SU-DHL-6 (cell line): ENCODE results near the gene PRKAR1B.

Source experiments
- H2AFZ ChIP-seq: fragments of 200-600 bp; sonication (generic); 2 replicates; pipeline ENCODE4 v1.6.1; 2014; ENCODE audit warnings: low read depth, mild to moderate bottlenecking, moderate library complexity, mixed read lengths, antibody characterized with exemption, low read length; ENCODE audit not compliant: severe bottlenecking
- H3F3A ChIP-seq: fragments of 200-600 bp; shearing (Covaris generic); 2 replicates; pipeline ENCODE4 v1.6.0; 2016; ENCODE audit warnings: antibody characterized with exemption, mild to moderate bottlenecking; ENCODE audit not compliant: insufficient read depth
- H3K27ac ChIP-seq: fragments of 200-600 bp; sonication (generic); 2 replicates; pipeline ENCODE4 v1.5.1; 2016; ENCODE audit warnings: low read depth, mild to moderate bottlenecking, low read length, moderate library complexity, mixed read lengths
- H3K27me3 ChIP-seq: fragments of 200-600 bp; sonication (generic), shearing (Covaris generic); 2 replicates; pipeline ENCODE4 v1.6.0; 2014; ENCODE audit warnings: mild to moderate bottlenecking, low read length
- H3K36me3 ChIP-seq: fragments of 200-600 bp; sonication (generic); 2 replicates; pipeline ENCODE4 v1.6.1; 2014; ENCODE audit warnings: mild to moderate bottlenecking, low read length, mixed read lengths
- H3K4me2 ChIP-seq: fragments of 300-600, 200-600 bp; shearing (Covaris generic), sonication (generic); 2 replicates; pipeline ENCODE4 v1.6.0; 2014; ENCODE audit warnings: low read length, low read depth, mild to moderate bottlenecking; ENCODE audit not compliant: poor library complexity, severe bottlenecking
- H3K4me3 ChIP-seq: fragments of 200-600 bp; sonication (generic); 2 replicates; pipeline ENCODE4 v1.5.1; 2014; ENCODE audit warnings: antibody characterized with exemption, low read length, mild to moderate bottlenecking, mixed read lengths; ENCODE audit not compliant: insufficient read depth, poor library complexity, severe bottlenecking
- H3K79me2 ChIP-seq: fragments of 200-600 bp; sonication (generic); 2 replicates; pipeline ENCODE4 v1.6.1; 2014; ENCODE audit warnings: mild to moderate bottlenecking, low read length, moderate library complexity; ENCODE audit not compliant: insufficient read depth
- H3K9ac ChIP-seq: fragments of 200-600 bp; sonication (generic); 2 replicates; pipeline ENCODE4 v1.7.0; 2014; ENCODE audit warnings: mild to moderate bottlenecking, low read length
- H3K9me2 ChIP-seq: fragments of 200-600 bp; sonication (generic); replicated peaks from 2 replicates; pipeline ENCODE4 v1.6.1; 2014; ENCODE audit warnings: low read length; ENCODE audit not compliant: insufficient read depth
- H3K9me3 ChIP-seq: fragments of 200-600 bp; sonication (generic); 2 replicates; pipeline ENCODE4 v1.6.1; 2014; ENCODE audit warnings: low read length, mixed read lengths; ENCODE audit not compliant: insufficient read depth
- H4K20me1 ChIP-seq: fragments of 200-600 bp; sonication (generic); 2 replicates; pipeline ENCODE4 v1.6.1; 2014; ENCODE audit warnings: low read depth, mild to moderate bottlenecking, antibody characterized with exemption, low read length, moderate library complexity, mixed read lengths
- CTCF ChIP-seq: fragments of 200-600 bp; sonication (generic); IDR thresholded peaks from one replicate; pipeline ENCODE4 v1.5.1; 2017; ENCODE audit warnings: antibody characterized with exemption, mild to moderate bottlenecking, low read length, moderate library complexity; ENCODE audit not compliant: insufficient read depth, poor library complexity, severe bottlenecking
- EZH2phosphoT487 ChIP-seq: fragments of 200-600 bp; sonication (generic), shearing (Covaris generic); conservative IDR thresholded peaks from 2 replicates; pipeline ENCODE4 v1.6.1; 2018; ENCODE audit warnings: mild to moderate bottlenecking, antibody characterized with exemption, low read length, moderate library complexity, mixed read lengths

The PRKAR1B gene

GRCh38 chr7:583410-584121 is 143.5 kb downstream of the PRKAR1B start:
- H3K9me2 ChIP-seq, result no peaks in the 10 kb centered on the region
- H2AFZ ChIP-seq, result no peak overlapping the region
- H3K79me2 ChIP-seq, result no peaks in the 10 kb centered on the region
- TF ChIP-seq CTCF (no peak), EZH2phosphoT487 (no peak)
- no peak overlapping the region for H3K27ac ChIP-seq
- H3K9ac ChIP-seq, result no peak overlapping the region
- H3K27me3 ChIP-seq, result no peaks in the 10 kb centered on the region
- no peaks in the 10 kb centered on the region for H3K9me3 ChIP-seq
- no peak overlapping the region for H3K4me2 ChIP-seq
- no peak overlapping the region for H3K4me3 ChIP-seq
- H3F3A ChIP-seq, result no peaks in the 10 kb centered on the region
- H4K20me1 ChIP-seq, result no peaks in the 10 kb centered on the region
- no peaks in the 10 kb centered on the region for H3K36me3 ChIP-seq

GRCh38 chr7:582931-583330 is 144.2 kb downstream of the PRKAR1B start:
- no peaks in the 10 kb centered on the region for H3K9me2 ChIP-seq
- no peak overlapping the region for H3K9ac ChIP-seq
- TF ChIP-seq EZH2phosphoT487, result no peak
- TF ChIP-seq CTCF, result no peak
- no peaks in the 10 kb centered on the region for H4K20me1 ChIP-seq
- H3K36me3 ChIP-seq, result no peaks in the 10 kb centered on the region
- no peaks in the 10 kb centered on the region for H3F3A ChIP-seq
- H3K9me3 ChIP-seq, result no peaks in the 10 kb centered on the region
- no peak overlapping the region for H3K27ac ChIP-seq
- no peak overlapping the region for H3K4me2 ChIP-seq
- H2AFZ ChIP-seq, result no peak overlapping the region
- no peak overlapping the region for H3K4me3 ChIP-seq
- H3K27me3 ChIP-seq, result no peaks in the 10 kb centered on the region
- H3K79me2 ChIP-seq, result no peaks in the 10 kb centered on the region

GRCh38 chr7:582081-582835 is 144.8 kb downstream of the PRKAR1B start:
- no peak overlapping the region for H3K27ac ChIP-seq
- no peak overlapping the region for H3K4me3 ChIP-seq
- no peak overlapping the region for H3K4me2 ChIP-seq
- no peaks in the 10 kb centered on the region for H3K27me3 ChIP-seq
- H2AFZ ChIP-seq, result no peak overlapping the region
- H3K79me2 ChIP-seq, result no peaks in the 10 kb centered on the region
- no peaks in the 10 kb centered on the region for H3K36me3 ChIP-seq
- H3K9ac ChIP-seq, result no peak overlapping the region
- H3F3A ChIP-seq, result no peaks in the 10 kb centered on the region
- H3K9me3 ChIP-seq, result no peaks in the 10 kb centered on the region
- no peaks in the 10 kb centered on the region for H3K9me2 ChIP-seq
- no peaks in the 10 kb centered on the region for H4K20me1 ChIP-seq
- TF ChIP-seq CTCF, result no peak
- no peak for TF ChIP-seq EZH2phosphoT487
